RPMI7951 (cell line): ENCODE data around the gene COA6. TPM values are rescaled to one million over a fixed set of nuclear protein-coding genes. Genes with fewer than 3 reads are reported as not detected.
A peak's percentile ranks its signal among the peaks of the same experiment; 100 is the strongest.

Experiments used
- DNase-seq: peaks from one replicate; pipeline ENCODE4 v3.0.0-alpha.2; 2012; ENCODE audit warnings: low read depth
- total RNA-seq: library from RNA; depleted of rRNA; stranded (reverse); fragments of >200 nt; shearing (Covaris generic); gene quantifications from 2 replicates; pipeline ENCODE4 v1.2.3, GENCODE V29; 2014; rRNA removed

The COA6 gene
- total RNA-seq, 1 experiment from 2014 or later = 49.1 TPM

DNA sequence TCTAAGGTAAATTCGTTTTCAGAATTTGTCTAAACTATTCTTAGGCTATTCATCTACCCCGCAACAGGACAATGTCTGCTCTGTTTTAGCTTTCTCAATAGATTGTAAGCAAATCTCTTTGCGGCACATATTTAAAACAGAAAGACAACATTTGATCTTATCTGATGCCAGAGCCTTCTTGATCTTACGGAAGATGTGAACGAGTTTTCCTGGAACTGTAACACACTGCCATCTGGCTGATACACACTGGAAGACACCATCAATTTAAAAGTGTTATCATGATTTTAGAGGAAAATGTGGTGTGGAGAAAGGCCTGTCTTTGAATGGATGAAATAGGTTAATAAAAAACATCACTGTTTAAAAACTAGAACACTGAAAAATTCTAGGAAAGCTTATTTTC, 36.1 kb downstream of the COA6 start:
- DNase-seq = no peak

DNA sequence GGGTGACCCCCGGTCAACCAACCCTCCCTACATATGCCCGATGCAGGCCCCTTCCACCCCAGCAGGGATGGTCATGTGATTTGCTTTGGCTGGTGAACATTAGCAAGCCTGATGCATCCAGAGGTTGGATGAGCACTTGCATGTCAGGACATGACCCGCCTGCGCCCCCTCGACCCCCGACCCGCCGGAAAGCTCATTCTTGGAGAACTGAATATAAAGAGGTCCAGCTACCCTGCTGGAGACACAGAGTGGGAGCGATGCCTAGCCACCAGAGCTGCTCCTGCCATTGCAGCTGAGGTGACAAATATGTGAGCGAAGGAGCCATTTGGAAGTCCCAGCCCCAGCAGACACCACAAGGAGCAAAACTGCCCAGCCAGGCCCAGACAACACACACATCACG, 39.6 kb downstream of the COA6 start:
- no peak for DNase-seq

DNA sequence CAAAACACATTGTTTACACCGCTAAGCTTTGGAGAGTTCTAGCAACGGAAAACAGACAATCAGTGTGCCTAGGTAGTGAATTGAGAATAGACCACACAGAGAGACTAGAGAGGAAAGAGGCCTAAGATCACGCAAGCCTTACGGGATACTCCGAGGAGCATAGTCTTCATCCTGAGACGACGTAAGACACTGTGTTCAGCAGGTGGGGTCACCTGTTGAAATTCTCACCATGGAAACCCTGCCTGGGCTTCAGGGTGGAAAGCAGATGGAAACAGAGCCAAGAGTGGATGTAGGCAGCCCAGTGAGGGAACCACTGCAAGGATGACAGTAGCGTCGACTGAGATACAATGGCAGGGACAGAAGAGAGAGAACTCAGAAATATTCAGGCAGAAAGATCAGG, 40.2 kb downstream of the COA6 start:
- DNase-seq = no peak

- DNase-seq = no peak
These were observed 40.7 kb downstream of the COA6 start for GRCh38 chr1:234413990-234414389.

DNA sequence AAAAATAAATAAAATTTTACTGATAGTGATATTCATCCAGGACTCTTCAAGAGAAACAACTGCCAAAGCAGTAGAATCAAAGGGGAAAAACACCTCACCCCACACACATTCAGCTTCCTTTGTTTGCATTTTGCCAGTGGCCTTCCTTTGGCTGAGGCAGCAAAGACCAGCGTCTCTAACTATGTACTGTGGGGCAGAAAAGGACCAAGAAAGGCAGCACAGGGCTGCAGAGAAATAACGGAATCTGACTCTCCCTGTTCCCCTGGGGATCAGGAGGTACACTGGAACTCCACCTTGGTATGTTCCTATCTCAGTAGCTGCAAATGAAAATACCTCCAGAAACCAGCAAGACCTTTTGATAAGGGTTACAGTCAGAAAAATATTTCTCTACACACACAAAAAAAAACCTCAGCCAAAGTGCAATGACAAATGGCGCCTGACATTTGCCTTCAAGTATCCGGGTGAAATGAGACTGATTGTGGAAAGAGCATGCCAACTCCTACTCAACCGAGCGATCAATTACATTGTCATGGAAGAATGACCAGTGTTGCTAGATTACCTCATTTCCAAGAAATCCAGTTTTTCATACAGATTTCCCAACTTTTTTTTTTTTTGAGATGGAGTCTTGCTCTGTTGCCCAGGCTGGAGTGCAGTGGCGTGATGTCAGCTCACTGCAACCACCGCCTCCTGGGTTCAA, 54.8 kb downstream of the COA6 start:
- no peak for DNase-seq

GRCh38 chr1:234429434-234429806, 56.2 kb downstream of the COA6 start:
- DNase-seq = no peak

DNA sequence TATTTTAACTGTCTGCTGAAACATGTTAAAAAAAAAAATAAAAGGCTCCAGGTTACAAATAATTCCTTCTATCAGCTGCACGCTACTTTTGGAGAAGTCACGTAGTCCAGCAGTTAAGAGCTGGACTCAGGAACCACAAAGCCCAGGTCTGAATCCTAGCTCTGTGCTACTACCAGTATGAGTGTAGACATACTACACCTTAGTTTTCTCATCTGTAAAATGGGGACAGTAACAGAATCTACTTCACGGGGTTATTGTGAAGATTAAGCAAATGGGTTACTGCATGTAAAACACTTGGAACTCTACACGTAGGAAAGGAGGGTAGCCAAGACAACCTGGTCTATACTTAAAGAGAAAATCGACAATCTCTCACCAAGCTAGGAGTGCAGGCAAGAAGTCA, 57.4 kb downstream of the COA6 start:
- DNase-seq = no peak

GRCh38 chr1:234431255-234431654, 58.0 kb downstream of the COA6 start:
- DNase-seq = no peak

DNA sequence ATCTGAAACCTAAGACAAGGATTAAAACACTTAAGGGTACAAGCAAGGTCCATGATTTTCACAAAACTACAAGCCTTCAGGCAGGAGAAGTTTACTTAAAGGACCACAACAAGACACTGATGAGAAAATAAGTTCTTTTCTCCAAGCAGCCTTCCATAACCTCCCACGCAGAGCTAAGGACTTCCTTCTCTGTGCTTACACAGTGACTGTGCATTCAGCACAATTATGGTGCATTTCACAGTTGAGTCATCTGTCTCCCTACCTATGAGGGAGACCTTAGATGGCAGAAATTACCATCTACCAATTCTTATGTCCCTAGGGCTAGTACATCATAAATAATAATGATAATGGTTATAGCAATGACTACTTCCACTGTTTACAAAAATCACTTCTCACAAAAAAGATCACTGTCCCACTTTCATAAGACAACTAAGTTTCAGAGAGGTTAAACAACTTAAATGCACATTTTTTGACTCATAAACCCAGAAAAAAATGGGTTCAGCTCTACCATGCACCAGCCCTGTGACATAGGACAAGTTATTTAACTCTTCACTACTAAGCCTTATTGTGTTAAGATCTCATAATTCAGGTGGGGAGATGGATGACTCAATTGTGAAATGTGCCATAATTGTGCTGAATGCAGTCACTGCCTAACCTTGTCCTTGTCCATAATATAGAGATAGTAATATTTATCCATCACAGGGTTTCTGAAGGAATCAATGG, 60.5 kb downstream of the COA6 start:
- peak; percentile 33 for DNase-seq

Other genes starting within 250 kb of the COA6 start
- gene TARBP1, start 105.7 kb downstream of the COA6 start, total RNA-seq = 24.4 and 27.2 TPM in 2 replicates
- gene IRF2BP2, start 236.7 kb downstream of the COA6 start, total RNA-seq = 41.6 and 47.7 TPM in 2 replicates